ENCODE results near the gene CACNA2D3.

The CACNA2D3 gene

DNA sequence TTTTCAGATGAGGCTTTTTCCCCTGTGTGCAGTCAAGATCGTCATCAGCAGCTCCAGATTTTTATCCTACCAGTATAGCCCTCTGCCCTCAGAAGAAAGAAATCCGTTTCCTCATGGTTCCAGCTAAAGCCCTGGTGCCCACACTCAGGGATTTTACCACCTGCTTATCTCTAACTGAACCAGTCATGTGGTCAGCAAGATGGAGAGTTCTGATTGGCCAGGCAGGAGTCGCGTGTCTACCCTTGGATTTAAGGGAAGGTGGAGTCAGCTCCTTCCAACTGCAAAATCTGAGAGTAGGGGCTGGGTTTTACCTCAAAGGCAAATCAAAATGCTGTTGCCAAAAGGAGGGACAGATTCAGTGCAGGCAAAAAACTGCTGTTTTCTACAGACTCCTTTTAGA is 670.2 kb downstream of the CACNA2D3 start:
- TF ChIP-seq CTCF (IDR thresholded peaks at IDR 0.05) = no peak
- H3K9ac ChIP-seq = no peak overlapping the region

GRCh38 chr3:54793171-54793570 is 670.8 kb downstream of the CACNA2D3 start:
- H3K4me1 ChIP-seq = no peaks in the 10 kb centered on the region
- TF ChIP-seq CTCF (IDR thresholded peaks at IDR 0.05) = no peak
- H3K27ac ChIP-seq = no peak overlapping the region
- H3K4me2 ChIP-seq (ENCODE audit: low read length) = no peak overlapping the region
- no peak overlapping the region for H3K9ac ChIP-seq
- no peaks in the 10 kb centered on the region for H3K36me3 ChIP-seq (ENCODE audit: control insufficient read depth, insufficient read depth, low read length)
- no peak overlapping the region for H3K4me3 ChIP-seq (ENCODE audit: low read depth, low read length)
- H3K9me3 ChIP-seq (ENCODE audit: control insufficient read depth, low read length) = no peaks in the 10 kb centered on the region
- H3K27me3 ChIP-seq (ENCODE audit: control insufficient read depth, insufficient read depth, low read length) = no peaks in the 10 kb centered on the region
- no peaks in the 10 kb centered on the region for H3K79me2 ChIP-seq
- no peak overlapping the region for H2AFZ ChIP-seq

More for the DNA sequence above, 670.2 kb downstream of the CACNA2D3 start:
- Histone ChIP-seq H3K4me2 (ENCODE audit: low read length) (no peak overlapping the region), H2AFZ (no peak overlapping the region), H3K9me3 (ENCODE audit: control insufficient read depth, low read length) (no peaks in the 10 kb centered on the region), H3K27me3 (ENCODE audit: control insufficient read depth, insufficient read depth, low read length) (no peaks in the 10 kb centered on the region), H3K79me2 (no peaks in the 10 kb centered on the region), H3K4me3 (ENCODE audit: low read depth, low read length) (no peak overlapping the region), H3K4me1 (no peaks in the 10 kb centered on the region), H3K36me3 (ENCODE audit: control insufficient read depth, insufficient read depth, low read length) (no peaks in the 10 kb centered on the region), H3K27ac (no peak overlapping the region)

DNA sequence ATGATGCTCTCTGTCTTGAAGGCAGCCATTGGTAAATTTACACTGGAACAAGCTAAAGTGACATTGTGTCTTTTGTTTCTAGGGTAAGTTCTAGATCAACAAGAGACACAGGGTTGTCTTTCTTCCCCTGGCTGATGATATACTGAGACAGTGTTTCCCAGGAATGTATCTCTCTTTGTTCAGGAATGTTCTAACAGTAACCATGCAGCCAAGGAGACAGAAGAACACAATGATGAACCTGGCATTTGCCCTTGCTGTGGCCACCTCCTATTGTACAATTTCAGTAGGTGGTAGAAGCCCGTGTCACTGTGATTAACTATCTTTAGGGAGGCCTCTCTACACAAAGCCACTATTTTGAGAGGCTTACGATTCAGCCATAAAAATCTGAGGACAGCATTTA is 674.8 kb downstream of the CACNA2D3 start:
- Histone ChIP-seq H3K4me2 (ENCODE audit: low read length) (no peak overlapping the region), H3K9ac (no peak overlapping the region), H3K36me3 (ENCODE audit: control insufficient read depth, insufficient read depth, low read length) (no peaks in the 10 kb centered on the region), H3K9me3 (ENCODE audit: control insufficient read depth, low read length) (no peaks in the 10 kb centered on the region), H3K79me2 (no peaks in the 10 kb centered on the region), H3K27me3 (ENCODE audit: control insufficient read depth, insufficient read depth, low read length) (no peaks in the 10 kb centered on the region), H3K4me1 (no peaks in the 10 kb centered on the region), H3K4me3 (ENCODE audit: low read depth, low read length) (no peak overlapping the region), H2AFZ (no peak overlapping the region), H3K27ac (no peak overlapping the region)
- TF ChIP-seq CTCF (IDR thresholded peaks at IDR 0.05) = no peak

- no peaks in the 10 kb centered on the region for H3K4me1 ChIP-seq
- H3K27me3 ChIP-seq (ENCODE audit: control insufficient read depth, insufficient read depth, low read length) = no peaks in the 10 kb centered on the region
- no peak overlapping the region for H2AFZ ChIP-seq
- H3K4me3 ChIP-seq (ENCODE audit: low read depth, low read length) = no peak overlapping the region
- H3K27ac ChIP-seq = no peak overlapping the region
- no peak overlapping the region for H3K9ac ChIP-seq
- no peaks in the 10 kb centered on the region for H3K9me3 ChIP-seq (ENCODE audit: control insufficient read depth, low read length)
- H3K79me2 ChIP-seq = no peaks in the 10 kb centered on the region
- no peak overlapping the region for H3K4me2 ChIP-seq (ENCODE audit: low read length)
- H3K36me3 ChIP-seq (ENCODE audit: control insufficient read depth, insufficient read depth, low read length) = no peaks in the 10 kb centered on the region
- TF ChIP-seq CTCF (IDR thresholded peaks at IDR 0.05) = no peak
Observed at GRCh38 chr3:54800478-54800877, 678.1 kb downstream of the CACNA2D3 start.

DNA sequence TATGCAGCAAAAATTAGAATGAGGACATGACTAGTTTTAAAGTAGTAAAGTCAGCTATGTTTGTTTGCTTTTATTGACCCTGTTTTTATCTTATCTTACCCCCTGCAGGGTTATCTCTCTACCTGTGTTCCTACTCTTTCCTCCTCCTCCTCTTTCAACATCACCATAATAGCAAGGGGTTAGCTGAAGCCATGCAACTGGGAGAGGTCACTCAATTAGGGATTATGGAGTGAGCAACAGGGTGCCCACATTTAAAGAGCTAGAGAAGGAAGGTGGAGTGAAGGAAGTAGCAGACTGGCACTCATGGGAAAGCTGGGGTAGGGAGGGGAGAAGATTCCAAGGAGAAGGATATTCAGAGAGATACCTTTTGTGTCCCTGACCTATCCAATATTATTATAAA is 679.6 kb downstream of the CACNA2D3 start:
- Histone ChIP-seq H3K4me3 (ENCODE audit: low read depth, low read length) (no peak overlapping the region), H3K9me3 (ENCODE audit: control insufficient read depth, low read length) (no peaks in the 10 kb centered on the region), H3K9ac (no peak overlapping the region), H3K79me2 (no peaks in the 10 kb centered on the region), H3K27me3 (ENCODE audit: control insufficient read depth, insufficient read depth, low read length) (no peaks in the 10 kb centered on the region), H3K27ac (no peak overlapping the region), H3K4me1 (no peaks in the 10 kb centered on the region), H3K4me2 (ENCODE audit: low read length) (no peak overlapping the region), H3K36me3 (ENCODE audit: control insufficient read depth, insufficient read depth, low read length) (no peaks in the 10 kb centered on the region), H2AFZ (no peak overlapping the region)
- no peak for TF ChIP-seq CTCF (IDR thresholded peaks at IDR 0.05)

All from parathyroid adenoma (tissue), 2 donors.